Measurements from ENCODE around the gene FOXA3.

Gene FOXA3

DNA sequence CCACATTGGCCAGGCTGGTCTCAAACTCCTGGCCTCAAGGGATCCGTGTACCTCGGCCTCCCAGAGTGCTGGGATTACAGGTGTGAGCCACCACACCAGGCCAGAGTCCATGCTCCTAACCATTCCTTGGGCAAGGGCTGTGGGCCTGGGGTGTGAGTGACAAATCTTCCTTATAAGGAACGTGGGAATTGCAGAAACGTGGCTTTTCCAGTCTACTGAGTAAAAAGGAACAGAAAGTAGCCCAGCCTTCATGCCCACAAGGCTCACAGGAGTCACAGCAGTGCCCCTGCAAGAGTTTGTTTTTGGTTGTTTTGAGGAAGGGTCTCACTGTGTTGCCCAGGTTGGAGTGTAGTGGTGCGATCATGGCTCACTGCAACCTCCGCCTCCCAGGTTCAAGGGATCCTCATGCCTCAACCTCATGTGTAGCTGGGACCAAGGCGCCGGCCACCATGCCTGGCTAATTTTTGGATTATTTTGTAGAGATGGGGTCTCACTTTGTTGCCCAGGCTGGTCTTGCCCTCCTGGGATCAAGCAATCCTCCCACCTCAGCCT is 33.2 kb downstream of the FOXA3 start:
- DNase-seq: no peak

DNA sequence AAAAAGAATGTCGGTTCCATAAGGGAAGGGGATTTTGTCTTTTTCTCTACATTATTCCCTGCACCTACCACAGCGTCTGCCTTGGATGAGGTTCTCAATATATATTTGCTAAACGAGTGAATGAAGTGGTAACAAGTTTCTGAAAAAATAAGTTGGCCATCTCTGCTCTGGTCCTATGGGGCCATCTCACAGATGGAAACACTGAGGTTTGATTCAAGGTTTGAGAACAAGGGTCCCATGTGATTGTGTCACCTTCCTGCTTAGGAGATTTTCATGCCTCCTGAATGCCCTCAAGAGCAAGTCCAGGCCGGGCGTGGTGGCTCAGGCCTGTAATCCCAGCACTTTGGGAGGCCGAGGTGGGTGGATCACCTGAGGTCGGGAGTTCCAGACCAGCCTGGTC is 35.1 kb downstream of the FOXA3 start:
- DNase-seq: no peak

DNA sequence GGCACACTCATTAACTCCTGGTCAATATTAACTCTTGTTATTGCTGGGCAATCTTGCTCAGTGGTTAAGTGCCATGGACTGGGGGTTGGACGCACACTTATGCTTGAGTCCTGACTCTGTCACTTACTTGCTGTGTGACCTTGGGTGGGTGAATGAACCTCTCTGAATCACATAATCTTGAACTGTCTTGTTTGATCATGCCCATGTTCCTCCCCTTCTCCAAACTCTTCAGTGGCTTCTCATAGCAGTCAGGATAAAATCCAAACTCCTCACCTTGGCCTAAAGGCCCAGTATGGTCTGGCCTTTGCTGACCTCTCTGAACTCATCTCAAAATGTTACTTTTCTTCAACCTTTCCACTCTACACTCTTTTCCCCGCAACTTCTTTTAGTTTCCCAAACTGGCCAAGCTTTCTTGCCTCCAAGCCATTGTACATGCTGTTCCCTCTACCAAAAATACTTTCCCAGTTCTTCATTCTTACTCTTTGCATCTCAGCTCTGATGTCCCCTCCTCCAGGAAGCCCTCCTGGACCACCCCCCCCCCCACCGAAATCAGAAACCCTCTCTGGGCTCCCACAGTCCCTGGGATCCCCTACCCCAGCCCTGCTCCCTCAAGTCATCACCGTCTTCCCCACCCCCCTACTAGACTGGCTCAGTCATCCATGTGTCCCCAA is 35.9 kb downstream of the FOXA3 start:
- no peak for DNase-seq

DNA sequence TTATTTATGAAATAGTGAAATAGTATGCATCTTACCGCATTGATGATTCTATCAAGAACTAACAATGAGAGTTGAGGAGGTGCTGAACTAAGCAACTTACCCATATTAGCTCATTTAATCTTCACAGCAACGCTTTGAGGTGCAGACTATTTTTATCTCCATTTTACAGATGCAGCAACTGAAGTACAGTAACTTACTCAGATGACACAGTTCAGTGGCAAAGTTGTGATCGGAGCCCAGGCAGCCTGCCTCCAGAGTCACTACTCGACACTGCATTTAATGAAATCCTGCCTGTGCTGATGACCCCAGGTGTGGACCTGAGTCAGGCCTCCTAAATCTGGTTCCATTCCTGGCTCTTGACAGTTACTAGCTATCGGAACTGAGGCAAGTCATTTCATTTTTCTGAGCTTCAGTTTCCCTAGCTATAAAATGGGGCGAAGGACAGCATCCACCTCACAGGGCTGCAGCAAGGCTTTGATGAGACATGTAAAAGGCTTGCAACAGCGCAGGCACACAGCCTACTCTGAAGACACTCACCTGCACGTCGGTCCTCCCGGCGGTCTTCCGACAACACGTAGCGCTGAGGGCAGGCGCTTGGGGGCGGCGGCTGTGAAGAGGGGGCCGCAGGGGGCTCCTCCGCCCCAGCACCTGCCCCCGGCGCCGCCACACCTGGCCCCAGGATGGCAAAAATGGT is 36.8 kb downstream of the FOXA3 start:
- no peak for DNase-seq

DNA sequence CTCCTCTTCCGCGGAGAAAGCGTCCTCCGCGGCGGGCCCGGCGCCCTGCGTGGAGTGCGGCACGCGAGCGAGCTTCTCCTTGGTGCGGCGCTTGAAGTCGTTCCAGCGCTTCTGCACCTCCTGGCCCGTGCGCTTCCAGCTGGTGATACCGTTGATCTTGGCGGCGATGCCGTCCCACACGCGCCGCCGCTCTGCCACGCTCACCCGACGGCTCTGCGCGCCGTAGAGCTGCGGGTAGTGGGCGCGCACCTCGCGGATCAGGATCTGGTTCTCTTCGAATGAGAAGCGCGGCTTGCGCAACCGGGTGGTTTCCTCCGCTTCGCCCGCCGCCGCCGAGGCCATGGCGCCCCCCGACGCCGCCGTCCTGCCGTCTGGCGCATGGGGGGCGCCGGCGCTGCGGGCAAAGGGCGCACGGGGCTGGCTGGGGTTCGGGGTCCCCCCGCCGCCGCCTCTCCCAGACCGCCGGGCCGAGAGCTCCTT is 37.3 kb downstream of the FOXA3 start:
- no peak for DNase-seq

DNA sequence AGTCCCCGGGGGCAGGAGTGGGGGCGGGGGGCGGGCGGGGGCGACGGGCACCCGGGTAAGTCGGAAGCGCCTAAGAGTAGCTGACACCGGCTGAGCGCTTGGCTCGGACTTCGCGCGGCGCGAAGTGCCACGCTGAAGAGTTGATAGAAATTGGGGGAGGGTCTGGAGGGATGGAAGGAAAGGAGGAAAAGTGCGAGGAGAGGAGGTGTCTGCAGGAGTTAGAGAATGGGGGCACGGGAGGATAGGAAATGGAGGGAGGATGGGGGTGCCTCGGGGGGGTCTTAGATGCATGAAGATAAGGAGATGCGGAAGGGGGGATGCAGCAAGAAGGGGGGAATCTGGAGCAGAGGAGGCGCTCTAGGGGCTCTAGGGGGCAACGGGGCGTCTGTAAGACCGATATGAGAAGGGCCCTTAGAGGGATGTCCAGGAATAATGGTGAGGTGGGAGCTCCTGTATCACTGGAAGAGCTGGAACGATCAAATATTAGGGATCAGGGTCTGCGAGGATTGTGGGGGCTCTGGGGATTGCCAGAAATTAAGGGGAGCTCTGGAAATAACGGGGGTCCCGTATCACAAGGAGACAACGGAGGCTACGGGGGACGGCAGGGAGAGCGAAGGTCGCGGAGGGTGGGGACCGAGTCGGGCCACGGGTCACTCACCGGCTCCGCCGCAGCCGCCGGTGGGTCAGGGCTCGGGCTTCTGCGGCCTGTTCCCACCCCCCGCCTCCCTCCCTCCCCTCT is 38.0 kb downstream of the FOXA3 start, which contains the start of gene MYPOP:
MYPOP (minus strand) TSS at position 702 of the 739 bp plus-strand sequence. CDS start 840 bp downstream, outside the sequence.
- DNase-seq: no peak

DNA sequence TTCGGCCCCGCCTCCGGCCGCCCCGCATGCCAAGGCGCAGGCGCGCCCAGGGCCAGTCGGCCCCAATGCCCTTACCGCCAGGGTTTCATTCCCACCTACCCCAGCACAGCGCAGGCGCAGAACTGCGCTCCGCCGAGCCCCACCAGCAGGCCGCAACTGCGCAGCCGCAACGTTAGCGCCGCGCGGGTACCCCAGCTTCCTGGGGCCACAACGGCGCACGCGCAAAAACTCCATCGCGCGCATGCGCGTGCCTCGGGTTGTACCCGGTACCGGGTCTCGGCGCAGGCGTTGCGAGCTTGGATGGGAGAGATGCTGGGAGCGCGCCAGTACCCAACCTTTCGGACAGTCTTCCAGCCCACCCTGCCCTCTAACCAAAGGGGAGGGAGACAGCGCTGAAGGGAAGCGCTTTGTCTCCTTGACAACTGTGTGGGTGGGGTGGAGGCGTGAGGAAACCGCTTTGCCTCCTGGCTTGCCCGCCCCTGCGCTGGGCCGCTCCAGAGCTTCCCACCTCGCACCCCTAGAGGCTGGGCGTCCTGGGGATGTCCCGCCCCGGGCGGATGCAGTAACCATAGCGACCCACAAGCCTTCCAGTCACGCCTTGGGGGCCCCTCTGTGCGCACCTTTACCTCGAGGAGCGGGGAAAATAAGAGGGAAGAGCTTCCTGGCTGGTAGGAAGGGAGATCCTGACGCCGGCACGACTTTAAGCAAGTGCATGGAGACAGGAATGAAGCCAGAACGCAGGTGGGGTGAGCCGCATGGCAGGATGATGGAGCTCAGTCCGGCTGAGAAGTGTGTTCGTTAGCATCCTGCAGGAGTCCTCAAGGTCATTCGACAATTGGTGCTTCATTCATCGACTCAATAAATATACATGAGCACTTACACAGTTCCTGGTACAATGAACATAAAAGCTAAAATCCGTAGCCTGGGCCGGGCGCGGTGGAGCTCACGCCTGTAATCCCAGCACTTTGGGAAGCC is 38.8 kb downstream of the FOXA3 start:
- DNase-seq: peak; percentile 99

DNA sequence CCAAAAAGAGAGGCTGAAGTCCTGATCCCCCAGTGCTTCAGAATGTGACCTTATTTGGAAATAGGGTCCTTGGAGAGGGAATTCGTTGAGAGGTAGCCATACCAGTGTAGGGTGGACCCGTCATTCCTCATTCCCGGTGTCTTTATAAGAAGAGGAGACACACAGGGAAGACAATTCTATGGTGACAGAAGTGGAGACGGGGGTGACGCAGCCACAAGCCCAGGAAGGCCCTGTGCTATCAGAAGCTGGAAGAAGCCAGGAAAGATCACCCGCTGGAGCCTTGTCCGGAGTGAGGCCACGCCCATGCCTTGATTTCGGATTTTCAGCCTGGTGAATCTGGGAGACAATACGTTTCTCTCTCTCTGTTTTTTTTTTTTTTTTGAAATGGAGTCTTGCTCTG is 40.9 kb downstream of the FOXA3 start:
- DNase-seq: no peak

DNA sequence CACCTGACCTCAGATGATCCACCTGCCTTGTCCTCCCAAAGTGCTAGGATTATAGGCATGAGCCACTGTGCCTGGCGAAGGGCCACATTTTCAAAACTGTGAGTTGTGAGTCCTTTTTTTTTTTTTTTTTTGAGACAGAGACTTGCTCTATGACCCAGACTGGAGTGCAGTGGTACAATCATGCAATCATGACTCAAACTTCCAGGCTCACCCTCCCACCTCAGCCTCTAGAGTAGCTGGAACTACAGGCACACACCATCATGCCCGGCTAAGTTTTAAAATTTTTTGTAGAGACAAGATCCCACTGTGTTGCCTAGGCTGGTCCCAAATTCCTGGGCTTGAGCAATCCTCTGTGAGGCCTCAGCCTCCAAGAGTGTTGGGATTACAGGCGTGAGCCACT is 42.1 kb downstream of the FOXA3 start:
- DNase-seq: no peak

DNA sequence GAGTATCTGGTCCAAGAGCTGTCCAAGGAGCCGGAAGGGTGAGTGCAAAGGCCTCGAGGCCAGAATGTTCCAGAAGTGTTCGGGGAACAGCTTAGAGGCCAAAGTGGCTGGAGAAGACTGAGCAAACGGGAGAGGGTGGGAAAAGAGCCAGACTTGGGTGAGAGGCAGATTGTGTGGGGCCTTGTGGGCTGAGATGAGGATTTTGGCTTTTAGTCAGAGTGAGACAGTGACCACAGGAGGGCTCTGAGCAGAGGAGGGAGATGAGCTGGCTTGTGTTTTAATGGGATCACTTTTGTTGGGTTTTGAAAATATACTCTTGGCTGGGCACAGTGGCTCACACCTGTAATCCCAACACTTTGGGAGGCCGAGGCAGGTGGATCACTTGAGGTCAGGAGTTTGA is 44.8 kb downstream of the FOXA3 start:
- no peak for DNase-seq

DNA sequence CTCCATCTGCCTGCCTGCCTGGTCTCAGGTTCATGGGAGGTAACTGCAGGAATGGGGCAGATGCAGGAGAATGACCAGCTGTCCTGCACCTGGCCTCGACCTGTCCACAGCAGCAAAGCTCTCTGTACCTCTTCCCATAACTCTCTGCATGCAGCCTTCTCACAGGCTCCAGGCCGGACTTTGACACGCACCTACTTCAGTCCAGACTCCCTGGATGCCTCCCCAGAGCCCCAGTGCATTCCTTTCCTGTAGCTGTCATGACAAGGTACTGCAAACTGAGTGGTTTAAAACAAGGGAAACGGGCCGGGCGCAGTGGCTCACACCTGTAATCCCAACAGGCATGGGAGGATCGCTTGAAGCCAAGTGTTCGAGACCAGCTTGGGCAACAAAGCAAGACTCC is 47.2 kb downstream of the FOXA3 start:
- DNase-seq: no peak

DNA sequence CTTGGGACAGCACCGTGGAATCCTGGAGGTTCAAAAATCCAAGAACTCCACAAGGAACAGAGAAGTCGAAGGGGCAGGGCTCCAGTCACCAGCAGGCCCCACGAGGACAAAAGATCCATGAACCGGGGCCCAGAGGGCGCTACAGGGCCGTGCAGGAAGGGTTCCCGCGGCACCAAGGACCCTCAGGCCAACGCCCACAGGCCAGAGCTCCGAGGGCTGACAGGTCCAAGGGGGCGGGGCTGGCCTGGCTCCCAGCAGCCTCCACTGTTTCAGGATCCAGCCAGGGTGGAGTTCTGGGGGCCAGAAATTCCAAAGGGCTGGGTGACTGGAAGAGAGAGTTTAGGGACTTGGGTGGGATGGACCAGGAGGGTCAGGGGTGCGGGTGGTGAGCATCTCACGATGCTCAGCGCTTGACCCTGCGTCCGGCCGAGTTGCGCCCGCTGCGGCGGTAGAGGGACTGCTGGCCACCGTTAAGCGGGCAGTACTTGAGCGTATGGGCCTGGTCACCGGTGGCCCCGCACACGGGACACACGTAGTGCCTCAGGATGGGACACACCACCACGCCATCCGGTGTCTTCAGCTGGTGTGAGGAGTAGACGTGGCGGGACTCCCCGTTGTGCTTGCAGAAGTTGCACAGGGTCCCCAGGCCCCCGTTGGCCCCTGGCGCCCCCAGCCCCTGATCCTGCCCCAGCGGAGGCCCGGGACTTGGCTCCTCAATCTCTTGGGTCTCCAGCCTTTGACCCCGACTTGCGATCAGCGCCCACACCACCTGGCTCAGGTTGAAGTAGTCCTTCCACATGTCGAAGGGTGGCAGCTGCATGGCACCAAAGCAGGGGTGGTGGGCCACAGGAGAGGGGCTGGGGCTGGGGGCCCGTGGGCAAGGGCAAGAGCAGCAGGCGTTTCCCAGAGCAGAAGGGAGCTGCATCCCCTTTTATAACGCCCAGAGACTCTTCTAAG is 50.0 kb downstream of the FOXA3 start, which contains the start of gene NANOS2:
NANOS2 (minus strand) TSS at position 905 of the 957 bp plus-strand sequence; CDS start at position 820, 85 bp downstream.
- no peak for DNase-seq

DNA sequence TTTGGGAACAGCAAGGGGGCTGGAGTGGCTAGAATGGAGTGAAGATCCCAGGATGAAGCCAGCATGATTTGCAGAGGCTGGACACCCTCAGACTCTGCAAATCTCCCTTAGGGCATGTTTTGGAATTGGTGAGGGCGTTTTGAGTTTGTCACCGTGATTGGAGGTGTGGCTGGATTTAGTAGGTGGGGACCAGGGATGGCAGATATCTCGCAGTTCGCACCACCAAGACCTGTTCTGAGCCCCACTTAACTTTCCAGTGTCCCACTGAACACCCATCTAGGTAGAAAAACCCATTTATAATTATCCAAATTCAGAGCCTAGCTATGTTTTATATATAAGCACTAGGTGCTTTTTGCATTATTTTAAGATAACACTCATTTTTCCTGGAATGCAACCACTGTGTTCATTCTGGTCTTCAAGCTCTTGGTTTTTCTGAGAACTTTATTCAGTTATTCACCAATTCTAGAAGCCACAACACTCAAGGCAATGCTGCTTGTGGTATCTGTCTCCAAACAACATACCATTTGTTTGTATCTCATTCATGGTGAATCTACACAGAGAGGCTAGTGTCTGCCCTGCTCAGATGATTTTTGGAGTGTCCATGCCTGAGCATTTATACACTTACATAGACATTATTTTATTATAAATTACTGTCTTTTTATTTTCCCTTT is 53.4 kb downstream of the FOXA3 start:
- no peak for DNase-seq

DNA sequence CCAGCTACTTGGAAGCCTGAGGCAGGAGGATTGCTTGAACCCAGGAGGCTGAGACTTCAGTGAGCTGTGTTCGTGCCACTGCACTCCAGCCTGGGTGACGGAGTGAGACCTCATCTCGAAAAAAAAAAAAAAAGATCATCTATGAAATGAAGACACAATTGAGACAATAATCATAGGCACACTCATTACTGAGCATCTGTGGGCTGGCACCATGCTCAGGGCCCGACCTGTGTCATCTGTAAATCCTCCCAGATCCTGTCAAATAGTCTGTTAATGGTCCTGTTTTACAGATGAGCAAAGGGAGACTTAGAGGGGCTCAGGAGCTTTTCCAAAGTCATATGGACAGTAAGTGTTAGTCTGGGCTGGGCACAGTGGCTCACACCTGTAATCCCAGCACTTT is 54.6 kb downstream of the FOXA3 start:
- DNase-seq: no peak

DNA sequence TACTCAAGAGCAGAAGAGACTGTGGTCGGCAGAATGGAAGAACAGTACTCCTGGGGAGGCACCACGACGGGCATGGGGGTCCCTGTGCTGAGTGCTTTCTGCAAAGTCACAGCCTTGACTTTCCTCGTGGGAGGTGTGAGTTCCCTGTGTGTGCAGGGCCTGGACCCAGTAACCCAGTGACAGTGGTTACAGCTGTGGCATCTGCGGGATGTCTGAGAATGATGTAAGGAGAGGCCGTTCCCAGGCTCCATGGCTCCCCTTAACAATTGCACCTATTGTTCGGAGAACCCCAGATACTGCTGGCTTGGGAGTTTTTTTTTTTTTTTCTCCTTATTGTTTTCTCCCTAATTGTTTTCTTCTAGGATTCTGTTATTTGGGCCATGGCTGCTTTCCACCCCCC is 55.6 kb downstream of the FOXA3 start:
- DNase-seq: no peak

DNA sequence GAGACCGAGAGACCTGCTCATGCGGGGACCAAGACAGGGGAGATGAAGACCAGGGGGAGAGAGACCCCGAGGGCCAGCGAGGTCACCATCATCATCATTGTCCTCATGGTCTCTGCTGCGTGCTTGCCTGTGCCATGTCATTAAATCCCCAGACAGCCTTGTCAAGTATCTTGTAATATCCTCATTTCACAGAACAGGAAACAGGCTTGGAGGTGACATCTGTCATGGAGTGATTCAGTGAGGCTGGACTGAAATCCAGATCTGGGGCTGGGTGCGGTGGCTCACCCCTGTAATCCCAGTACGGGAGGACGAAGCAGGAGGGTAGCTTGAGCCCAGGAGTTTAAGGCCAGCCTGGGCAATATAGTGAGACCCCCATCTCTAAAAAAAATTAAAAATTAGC is 56.3 kb downstream of the FOXA3 start:
- DNase-seq: no peak

DNA sequence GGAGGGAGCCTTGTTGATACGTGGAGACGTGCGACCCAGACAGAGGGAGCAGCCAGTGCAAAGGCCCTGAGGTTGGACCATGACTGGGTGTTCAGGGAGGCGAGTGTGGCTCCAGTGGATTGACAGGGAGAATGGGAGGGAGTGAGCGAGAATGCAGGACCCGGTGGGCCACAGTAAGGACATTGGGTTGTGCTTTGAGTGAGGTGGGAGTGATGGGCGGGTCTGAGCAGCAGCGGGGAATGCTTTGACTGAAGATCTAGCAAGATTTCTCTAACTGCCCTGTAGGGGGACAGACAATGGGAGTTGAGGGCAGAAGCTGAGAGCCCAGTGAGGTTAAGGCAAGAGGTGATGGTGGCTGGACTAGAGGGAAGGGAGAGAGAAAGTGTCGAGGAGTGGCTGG is 58.2 kb downstream of the FOXA3 start:
- DNase-seq: no peak
